WTC11 (cell line): Measurements from ENCODE around the gene SPTLC1.

Experiments used
- CTCF ChIP-seq: fragments of 200-600 bp; IDR thresholded peaks from 2 replicates; pipeline ENCODE4 v1.8.0; 2022; ENCODE audit warnings: antibody characterized with exemption
- NR2C2 ChIP-seq: sonication (generic); formaldehyde crosslinking; IDR thresholded peaks from 2 replicates; pipeline ENCODE4 v1.8.0; 2022; ENCODE audit warnings: mild to moderate bottlenecking, missing genetic modification reagents

- TF ChIP-seq NR2C2 (no peak), CTCF (no peak)
Observed at GRCh38 chr9:91994422-91994821, 120.8 kb downstream of the SPTLC1 start.
